GM12891 (cell line): ENCODE measurements around the gene PDHB.
"Not testable (repeated sequence)": the region's sequence is repeated elsewhere in the genome, so short reads cannot be mapped to it uniquely, and the experiment has no call there.

ENCODE experiments used
- POLR2A ChIP-seq: IDR thresholded peaks from 2 replicates; pipeline ENCODE4 v1.6.1; 2011; ENCODE audit warnings: low read depth, low read length, control low read depth
- TAF1 ChIP-seq: IDR thresholded peaks from 2 replicates; pipeline ENCODE4 v1.6.1; 2011; ENCODE audit warnings: low read depth, low read length, control low read depth

GRCh38 chr3:58440996-58441355, 7.3 kb upstream of the PDHB start:
- not testable (repeated sequence) for TF ChIP-seq POLR2A, TAF1
